ENCODE data around the gene SEMA4D.
"Not testable (repeated sequence)": the region's sequence is repeated elsewhere in the genome, so short reads cannot be mapped to it uniquely, and the experiment has no call there.

Gene SEMA4D

GRCh38 chr9:89484475-89485404 lies 13.2 kb downstream of the SEMA4D start:
- in situ Hi-C loops (cut with HindIII; ENCODE audit: low sequenced_read_pairs), result no loop called here

- in situ Hi-C loops (cut with HindIII; ENCODE audit: low sequenced_read_pairs), result no loop called here
Measured at GRCh38 chr9:89483592-89484474, 14.1 kb downstream of the SEMA4D start.

- in situ Hi-C loops (cut with HindIII; ENCODE audit: low sequenced_read_pairs), result no loop called here
Measured at GRCh38 chr9:89482901-89483361, 15.0 kb downstream of the SEMA4D start.

GRCh38 chr9:89482056-89482851 lies 15.7 kb downstream of the SEMA4D start:
- in situ Hi-C loops (cut with HindIII; ENCODE audit: low sequenced_read_pairs), result no loop called here

GRCh38 chr9:89481538-89481915 lies 16.4 kb downstream of the SEMA4D start:
- in situ Hi-C loops (cut with HindIII; ENCODE audit: low sequenced_read_pairs), result no loop called here

- in situ Hi-C loops (cut with HindIII; ENCODE audit: low sequenced_read_pairs), result no loop called here
Measured at GRCh38 chr9:89480825-89481537, 16.9 kb downstream of the SEMA4D start.

GRCh38 chr9:89480372-89480771 lies 17.5 kb downstream of the SEMA4D start:
- in situ Hi-C loops (cut with HindIII; ENCODE audit: low sequenced_read_pairs), result not testable (repeated sequence)

GRCh38 chr9:89479669-89480011 lies 18.3 kb downstream of the SEMA4D start:
- in situ Hi-C loops (cut with HindIII; ENCODE audit: low sequenced_read_pairs), result not testable (repeated sequence)

GRCh38 chr9:89478821-89479668 lies 18.9 kb downstream of the SEMA4D start:
- in situ Hi-C loops (cut with HindIII; ENCODE audit: low sequenced_read_pairs), result no loop called here

- in situ Hi-C loops (cut with HindIII; ENCODE audit: low sequenced_read_pairs), result no loop called here
Measured at GRCh38 chr9:89477811-89478630, 19.9 kb downstream of the SEMA4D start.

GRCh38 chr9:89477384-89477783 lies 20.5 kb downstream of the SEMA4D start:
- in situ Hi-C loops (cut with HindIII; ENCODE audit: low sequenced_read_pairs), result no loop called here

GRCh38 chr9:89476546-89476945 lies 21.4 kb downstream of the SEMA4D start:
- in situ Hi-C loops (cut with HindIII; ENCODE audit: low sequenced_read_pairs), result no loop called here

- in situ Hi-C loops (cut with HindIII; ENCODE audit: low sequenced_read_pairs), result no loop called here
Measured at GRCh38 chr9:89475891-89476440, 21.9 kb downstream of the SEMA4D start.

- in situ Hi-C loops (cut with HindIII; ENCODE audit: low sequenced_read_pairs), result no loop called here
Measured at GRCh38 chr9:89474939-89475338, 23.0 kb downstream of the SEMA4D start.

GRCh38 chr9:89473762-89474469 lies 24.0 kb downstream of the SEMA4D start:
- in situ Hi-C loops (cut with HindIII; ENCODE audit: low sequenced_read_pairs), result no loop called here

GRCh38 chr9:89471796-89472320 lies 26.1 kb downstream of the SEMA4D start:
- in situ Hi-C loops (cut with HindIII; ENCODE audit: low sequenced_read_pairs), result not testable (repeated sequence)

- in situ Hi-C loops (cut with HindIII; ENCODE audit: low sequenced_read_pairs), result no loop called here
Measured at GRCh38 chr9:89471390-89471789, 26.5 kb downstream of the SEMA4D start.
